Activated T-helper 2 cell treated with anti-CD3 and anti-CD28 coated beads, Interferon-gamma antibody, Interleukin-2, Interleukin-4, amounts not matched to agents 10 μg/mL and 5 μg/mL and 100 μg/mL, durations not matched to agents 14 hours and 24 hours and 36 hours (primary cell): ENCODE data around the gene DPEP1. TPM values are rescaled to one million over a fixed set of nuclear protein-coding genes. Genes with fewer than 3 reads are reported as not detected.

Source experiments
- DNase-seq: peaks from one replicate; pipeline ENCODE4 v3.0.0; 2021; ENCODE audit warnings: low spot score
- H3K27ac Mint-ChIP-seq: one replicate; pipeline ENCODE4 v1.8.0; 2021; ENCODE audit warnings: mixed read lengths
- H3K27me3 Mint-ChIP-seq: one replicate; pipeline ENCODE4 v1.8.0; 2021; ENCODE audit warnings: low read depth, mixed read lengths
- H3K36me3 Mint-ChIP-seq: one replicate; pipeline ENCODE4 v1.8.0; 2021; ENCODE audit warnings: low read depth, mixed read lengths
- H3K4me1 Mint-ChIP-seq: one replicate; pipeline ENCODE4 v1.8.0; 2021; ENCODE audit warnings: low read depth, mixed read lengths
- H3K4me3 Mint-ChIP-seq: one replicate; pipeline ENCODE4 v1.8.0; 2021; ENCODE audit warnings: low read depth, mild to moderate bottlenecking, moderate library complexity, mixed read lengths
- H3K9me3 Mint-ChIP-seq: one replicate; pipeline ENCODE4 v1.8.0; 2021; ENCODE audit warnings: mixed read lengths
- intact Hi-C: fragments of 100-400 bp; cut with micrococcal nuclease; formaldehyde crosslinking; loops from one replicate; pipeline ENCODE4 v1.15.1; 2023
- total RNA-seq: library from RNA; stranded (reverse); gene quantifications from 2 replicates; pipeline ENCODE4 v1.2.3, GENCODE V29; 2022

The DPEP1 gene
- total RNA-seq, 1 donor from 2014 or later = not detected

DNA sequence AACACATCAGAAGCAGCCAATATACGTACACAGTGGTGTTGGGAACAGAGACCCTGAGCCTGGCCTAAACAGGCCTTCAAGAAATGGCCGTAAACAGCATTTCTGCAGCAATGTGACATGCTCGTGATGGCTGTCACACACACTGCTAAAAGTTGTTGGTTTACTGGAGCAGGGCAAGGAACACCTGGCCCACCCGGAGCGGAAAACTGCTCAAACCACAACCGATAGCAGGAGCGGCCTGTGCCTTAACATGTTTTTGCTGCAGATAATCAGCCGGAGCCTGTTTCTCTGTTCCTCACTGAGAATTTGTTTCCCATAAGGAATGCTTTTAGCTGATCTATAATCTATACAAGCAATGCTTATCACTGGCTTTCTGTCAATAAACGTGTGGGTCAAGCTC is 6.0 kb upstream of the DPEP1 start:
- H3K27ac Mint-ChIP-seq = no peak overlapping the region
- peaks cover 8% of the 10 kb centered on the region for H3K4me1 Mint-ChIP-seq
- no peak overlapping the region for H3K4me3 Mint-ChIP-seq
- H3K9me3 Mint-ChIP-seq = no peaks in the 10 kb centered on the region
- DNase-seq = no peak
- intact Hi-C loops = no loop called here
- H3K36me3 Mint-ChIP-seq = no peaks in the 10 kb centered on the region
- H3K27me3 Mint-ChIP-seq = no peaks in the 10 kb centered on the region

DNA sequence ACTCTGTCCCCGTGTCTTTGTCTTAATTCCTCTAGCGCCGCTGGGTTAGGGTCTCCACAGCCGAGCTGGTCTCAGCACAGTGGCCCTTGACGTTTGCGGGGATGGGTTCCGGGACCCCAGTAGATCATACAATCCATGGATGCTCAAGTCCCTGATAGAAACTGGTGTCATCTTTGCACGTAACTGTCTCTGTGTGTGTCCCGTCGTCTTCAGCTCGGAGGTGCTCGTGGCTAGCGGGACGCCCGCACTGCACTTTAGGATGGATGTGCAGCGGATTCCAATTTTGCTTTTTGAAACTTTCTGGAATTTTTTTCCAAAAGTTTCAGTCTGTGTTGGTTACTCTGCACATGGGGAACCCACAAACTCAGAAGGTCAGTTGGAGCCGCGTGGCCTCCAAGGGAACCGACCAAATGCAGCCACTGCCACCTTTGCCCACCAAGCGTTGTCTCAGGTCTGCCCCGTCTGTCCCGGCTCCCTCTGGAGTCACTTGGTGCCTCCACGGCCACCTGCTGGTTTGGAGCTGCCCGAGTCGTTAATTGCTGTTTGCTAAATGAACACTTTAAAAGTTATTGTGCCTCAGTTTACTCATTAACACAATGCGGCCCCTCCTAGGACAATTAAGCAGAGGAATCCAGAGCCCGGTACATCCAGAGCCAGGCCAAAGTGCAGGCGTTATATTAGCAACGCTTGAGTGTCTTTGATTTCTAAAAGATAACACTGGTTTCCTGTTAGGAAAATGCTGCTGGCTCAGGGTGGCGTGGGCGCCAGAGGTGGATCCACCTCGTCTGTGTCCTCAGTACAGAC is 5.3 kb upstream of the DPEP1 start:
- peaks cover under 1% of the 10 kb centered on the region for H3K4me1 Mint-ChIP-seq
- intact Hi-C loops = no loop called here
- no peak for DNase-seq
- H3K4me3 Mint-ChIP-seq = no peak overlapping the region
- H3K9me3 Mint-ChIP-seq = no peaks in the 10 kb centered on the region
- H3K27me3 Mint-ChIP-seq = no peaks in the 10 kb centered on the region
- no peaks in the 10 kb centered on the region for H3K36me3 Mint-ChIP-seq
- no peak overlapping the region for H3K27ac Mint-ChIP-seq

DNA sequence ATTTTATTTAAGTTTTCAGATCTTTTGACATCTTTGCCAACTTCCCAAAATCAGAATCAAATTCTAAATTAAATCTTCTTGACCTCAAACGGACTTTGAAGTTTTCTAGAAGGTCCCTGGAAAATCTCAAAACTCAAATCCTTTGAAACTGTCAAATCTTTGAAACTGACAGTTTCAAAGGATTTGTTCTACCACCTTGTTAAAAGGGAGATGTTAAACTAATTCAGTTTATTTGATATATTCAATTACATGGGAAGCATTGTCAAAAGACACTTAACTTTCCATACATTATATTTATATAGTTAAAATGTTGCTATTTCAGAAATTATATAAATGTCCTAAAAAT is 3.4 kb upstream of the DPEP1 start:
- no peaks in the 10 kb centered on the region for H3K4me1 Mint-ChIP-seq
- no peaks in the 10 kb centered on the region for H3K9me3 Mint-ChIP-seq
- no peak overlapping the region for H3K4me3 Mint-ChIP-seq
- H3K27ac Mint-ChIP-seq = no peak overlapping the region
- intact Hi-C loops = no loop called here
- no peak for DNase-seq
- H3K27me3 Mint-ChIP-seq = no peaks in the 10 kb centered on the region
- no peaks in the 10 kb centered on the region for H3K36me3 Mint-ChIP-seq

DNA sequence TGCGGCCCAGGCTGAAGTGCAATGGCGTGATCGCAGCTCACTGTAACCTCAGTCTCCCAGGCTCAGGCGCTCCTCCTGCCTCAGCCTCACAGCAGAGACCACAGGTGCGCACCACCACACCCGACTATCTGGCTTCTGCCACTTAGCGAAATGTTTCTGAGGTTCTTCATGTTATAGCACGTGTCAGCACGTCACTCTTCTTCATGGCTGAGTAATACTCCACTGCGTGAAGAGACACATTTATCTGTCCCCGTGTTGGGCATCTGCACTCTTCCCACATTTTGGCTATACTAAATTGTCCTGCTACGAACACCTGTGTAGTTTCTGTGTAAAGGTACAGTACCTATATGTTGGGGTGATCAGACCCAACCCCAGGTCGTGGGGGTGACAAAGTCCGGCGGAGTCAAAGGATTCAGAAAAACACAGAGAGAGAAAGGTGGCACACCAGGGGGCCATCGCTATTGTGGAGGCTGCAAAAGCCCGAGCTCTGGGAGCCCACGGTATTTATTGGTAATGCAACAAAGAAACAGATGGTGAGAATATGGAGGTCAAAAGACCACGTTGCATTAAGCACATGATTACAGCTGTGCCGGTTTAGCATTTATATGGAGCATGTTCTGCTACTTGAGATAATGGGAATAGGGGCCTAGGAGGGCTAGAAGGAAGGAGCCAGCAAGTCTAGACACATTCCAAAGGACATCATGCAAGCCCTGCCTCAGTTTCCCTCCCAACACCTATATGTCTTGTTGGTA is 851 bp upstream of the DPEP1 start:
- H3K4me1 Mint-ChIP-seq = peaks cover 4% of the 10 kb centered on the region
- peaks cover 3% of the 10 kb centered on the region for H3K36me3 Mint-ChIP-seq
- H3K9me3 Mint-ChIP-seq = peaks cover 9% of the 10 kb centered on the region
- intact Hi-C loops = no loop called here
- H3K27me3 Mint-ChIP-seq = no peaks in the 10 kb centered on the region
- H3K27ac Mint-ChIP-seq = no peak overlapping the region
- no peak for DNase-seq
- no peak overlapping the region for H3K4me3 Mint-ChIP-seq

DNA sequence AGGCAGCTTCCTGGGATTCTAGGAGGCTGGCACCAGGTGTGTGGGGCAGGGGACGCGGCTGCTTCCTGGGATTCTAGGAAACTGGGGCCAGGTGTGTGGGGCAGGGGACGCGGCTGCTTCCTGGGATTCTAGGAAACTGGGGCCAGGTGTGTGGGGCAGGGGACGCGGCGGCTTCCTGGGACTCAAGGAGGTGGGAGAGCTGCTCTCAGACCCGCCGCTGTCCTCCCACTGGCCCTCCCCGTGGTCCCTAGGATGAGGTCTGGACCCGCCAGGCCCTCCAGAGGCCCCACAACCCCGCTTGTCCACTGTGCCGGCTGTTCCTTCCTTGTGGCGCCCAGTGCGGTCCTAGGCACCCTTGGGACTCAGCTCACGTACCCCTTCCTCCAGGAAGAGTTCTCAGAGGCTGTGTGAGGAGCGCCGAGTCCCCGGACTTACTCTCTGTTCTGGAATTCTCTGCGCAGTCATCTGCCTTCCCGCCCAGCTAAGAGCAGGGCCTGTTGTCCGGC is 565 bp downstream of the DPEP1 start:
- intact Hi-C loops = no loop called here
- peaks cover 9% of the 10 kb centered on the region for H3K9me3 Mint-ChIP-seq
- no peak overlapping the region for H3K4me3 Mint-ChIP-seq

DNA sequence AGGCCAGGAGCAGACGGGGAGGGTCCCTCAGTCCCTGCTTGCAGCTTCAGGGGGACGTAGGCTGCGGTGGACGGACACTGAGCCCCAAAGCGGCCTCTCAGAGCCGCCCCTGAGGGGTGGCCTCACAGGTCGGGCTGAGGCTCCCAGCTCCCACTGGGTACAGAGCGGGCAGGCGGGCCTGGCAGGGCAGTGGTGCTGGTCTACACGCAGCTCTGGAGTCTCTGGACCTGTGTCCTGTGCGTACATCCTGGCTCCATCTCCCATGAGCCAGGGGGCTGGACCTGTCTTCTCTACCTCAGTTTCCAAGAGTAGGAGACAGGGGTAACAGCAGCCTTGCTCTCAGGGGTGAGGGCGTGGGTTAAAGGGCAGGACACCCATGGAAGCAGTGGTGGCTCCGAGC is 1.7 kb downstream of the DPEP1 start:
- no peak for DNase-seq
- Mint-ChIP-seq H3K27me3 (no peaks in the 10 kb centered on the region), H3K4me1 (peaks cover 4% of the 10 kb centered on the region), H3K9me3 (peaks cover 9% of the 10 kb centered on the region), H3K36me3 (peaks cover 3% of the 10 kb centered on the region), H3K27ac (no peak overlapping the region), H3K4me3 (no peak overlapping the region)
- intact Hi-C loops = no loop called here

More for the DNA sequence above, 565 bp downstream of the DPEP1 start:
- no peak for DNase-seq
- H3K27me3 Mint-ChIP-seq = no peaks in the 10 kb centered on the region
- peaks cover 4% of the 10 kb centered on the region for H3K4me1 Mint-ChIP-seq
- peaks cover 3% of the 10 kb centered on the region for H3K36me3 Mint-ChIP-seq
- no peak overlapping the region for H3K27ac Mint-ChIP-seq

DNA sequence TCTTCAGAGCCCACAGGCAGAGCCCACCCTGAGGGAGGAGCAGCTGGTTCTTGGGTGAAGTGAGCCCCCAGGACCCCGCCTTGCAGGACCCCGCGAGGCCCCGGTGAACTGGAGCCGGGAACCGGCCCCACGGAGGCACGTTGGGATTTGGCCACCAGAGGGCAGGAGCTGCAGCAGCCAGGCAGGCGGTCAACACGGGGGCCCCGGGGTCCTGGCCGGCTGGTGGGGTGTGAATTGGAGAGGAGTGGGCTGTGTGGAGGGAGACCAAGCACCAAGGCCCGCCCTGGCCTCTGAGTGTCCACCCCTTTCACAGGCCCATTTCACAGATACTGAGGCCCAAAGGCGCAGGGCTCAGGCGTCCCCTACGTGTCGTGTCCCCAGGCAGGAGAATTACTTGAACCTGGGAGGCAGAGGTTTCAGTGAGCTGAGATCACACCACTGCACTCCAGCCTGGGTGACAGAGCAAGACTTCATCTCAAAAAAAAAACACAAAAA is 2.2 kb downstream of the DPEP1 start:
- Mint-ChIP-seq H3K27me3 (no peaks in the 10 kb centered on the region), H3K4me3 (no peak overlapping the region), H3K4me1 (peaks cover 4% of the 10 kb centered on the region), H3K36me3 (peaks cover 3% of the 10 kb centered on the region), H3K9me3 (peaks cover 9% of the 10 kb centered on the region), H3K27ac (no peak overlapping the region)
- DNase-seq = no peak
- intact Hi-C loops = no loop called here

DNA sequence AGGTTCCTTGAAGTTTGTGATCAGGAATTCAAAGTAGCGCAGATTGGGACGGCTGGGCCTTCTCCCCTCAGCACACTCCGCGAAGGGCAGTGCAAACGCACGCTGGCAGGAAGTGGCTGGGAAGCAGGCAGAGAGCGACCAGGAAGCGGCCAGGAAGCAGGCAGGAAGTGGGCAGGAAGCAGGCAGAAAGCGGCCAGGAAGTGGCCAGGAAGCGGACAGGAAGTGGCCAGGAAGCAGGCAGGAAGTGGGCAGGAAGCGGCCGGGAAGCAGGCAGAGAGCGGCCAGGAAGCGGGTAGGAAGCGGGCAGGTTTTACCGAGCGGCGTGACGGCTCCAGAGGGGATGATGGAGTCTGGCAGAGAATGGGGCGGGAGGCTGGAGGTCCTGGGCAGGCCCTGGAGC is 3.2 kb downstream of the DPEP1 start:
- intact Hi-C loops = no loop called here
- Mint-ChIP-seq H3K4me3 (no peak overlapping the region), H3K9me3 (peaks cover 9% of the 10 kb centered on the region), H3K36me3 (peaks cover 3% of the 10 kb centered on the region), H3K4me1 (peaks cover 4% of the 10 kb centered on the region), H3K27ac (peak overlapping the region; percentile 76), H3K27me3 (no peaks in the 10 kb centered on the region)
- no peak for DNase-seq

DNA sequence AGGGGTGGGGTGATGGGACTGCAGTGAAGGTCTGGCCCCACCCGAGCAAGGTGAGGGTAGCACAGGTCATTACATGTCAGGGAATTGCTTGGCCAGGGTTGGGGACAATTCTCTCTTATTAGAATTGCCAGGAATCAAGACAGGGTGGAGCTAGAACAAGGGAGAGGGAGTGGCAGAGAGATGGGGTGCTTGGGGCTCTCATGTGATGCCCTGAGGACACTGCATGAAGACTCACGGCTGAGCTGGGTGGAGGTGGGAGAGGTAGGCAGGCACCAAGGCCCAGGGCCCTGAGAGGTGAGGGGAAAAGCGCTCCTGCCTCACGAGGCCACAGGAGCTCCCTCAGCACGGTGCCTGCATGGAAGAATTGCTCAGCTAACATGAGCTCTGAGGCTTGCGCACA is 3.6 kb downstream of the DPEP1 start:
- H3K4me1 Mint-ChIP-seq = peaks cover 4% of the 10 kb centered on the region
- intact Hi-C loops = no loop called here
- peak overlapping the region; percentile 76 for H3K27ac Mint-ChIP-seq
- H3K9me3 Mint-ChIP-seq = peaks cover 9% of the 10 kb centered on the region
- H3K27me3 Mint-ChIP-seq = no peaks in the 10 kb centered on the region
- no peak for DNase-seq
- no peak overlapping the region for H3K4me3 Mint-ChIP-seq
- peaks cover 3% of the 10 kb centered on the region for H3K36me3 Mint-ChIP-seq

DNA sequence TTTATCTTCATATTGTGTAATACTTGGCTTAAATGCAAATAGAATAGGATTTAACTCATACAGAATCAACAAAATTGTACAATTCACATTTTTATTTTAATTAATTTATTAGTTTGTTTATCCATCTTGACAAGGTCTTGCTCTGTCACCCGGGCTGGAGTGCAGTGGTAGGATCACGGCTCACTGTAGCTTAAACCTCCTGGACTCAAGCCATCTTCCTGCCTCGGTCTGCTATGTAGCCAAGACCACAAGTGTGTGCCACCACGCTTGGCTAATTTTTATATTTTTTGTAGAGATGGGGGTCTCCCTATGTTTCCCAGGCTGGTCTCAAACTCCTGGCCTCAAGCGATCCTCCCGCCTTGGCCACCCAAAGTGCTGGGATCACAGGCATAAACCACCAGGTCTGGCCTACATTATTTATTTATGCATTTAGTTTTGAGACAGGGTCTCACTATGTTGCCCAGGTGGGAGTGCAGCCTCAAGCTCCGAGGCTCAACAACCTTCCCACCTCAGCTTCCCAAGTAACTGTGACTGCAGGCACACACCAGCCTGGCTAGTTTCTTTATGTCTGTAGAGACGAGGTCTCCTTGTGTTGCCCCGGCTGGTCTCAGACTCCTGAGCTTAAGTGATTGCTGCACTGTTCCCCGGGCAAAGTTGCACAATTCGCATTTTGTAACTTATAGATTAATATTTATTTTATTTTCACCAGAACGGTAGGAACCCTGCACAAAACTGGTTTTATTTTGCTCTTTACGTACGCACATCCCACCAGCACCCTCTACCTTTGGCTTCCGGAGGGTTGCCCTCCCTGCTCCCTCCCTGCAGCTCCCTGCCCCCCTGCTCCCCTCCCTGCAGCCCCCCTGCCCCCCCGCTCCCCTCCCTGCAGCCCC is 4.9 kb downstream of the DPEP1 start:
- intact Hi-C loops = no loop called here
- Mint-ChIP-seq H3K27ac (no peak overlapping the region), H3K4me1 (peaks cover 4% of the 10 kb centered on the region), H3K27me3 (peaks cover 5% of the 10 kb centered on the region), H3K4me3 (no peak overlapping the region), H3K36me3 (peaks cover 3% of the 10 kb centered on the region), H3K9me3 (peaks cover 9% of the 10 kb centered on the region)
- no peak for DNase-seq

DNA sequence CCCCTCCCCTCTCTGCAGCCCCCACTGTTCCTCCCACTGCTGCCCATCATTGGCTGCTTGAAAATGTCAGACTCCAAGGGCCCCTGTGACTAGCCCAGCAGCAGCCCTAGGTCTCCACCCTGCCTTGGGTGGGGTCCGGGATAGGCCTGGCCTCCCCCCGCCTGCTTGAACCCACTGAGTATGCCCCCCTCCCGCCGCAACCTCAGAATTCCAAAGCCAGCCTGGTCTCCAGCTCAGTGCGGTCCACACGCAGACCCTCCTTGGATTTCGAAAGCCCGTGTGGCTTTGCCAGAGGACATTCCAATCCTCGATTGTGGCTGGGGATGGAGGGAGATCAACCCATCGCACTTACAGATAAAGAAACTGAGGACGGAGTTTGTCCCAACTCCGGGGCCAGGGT is 6.4 kb downstream of the DPEP1 start:
- peaks cover 3% of the 10 kb centered on the region for H3K36me3 Mint-ChIP-seq
- DNase-seq = no peak
- peaks cover 9% of the 10 kb centered on the region for H3K9me3 Mint-ChIP-seq
- H3K27ac Mint-ChIP-seq = no peak overlapping the region
- H3K4me3 Mint-ChIP-seq = no peak overlapping the region
- peaks cover 4% of the 10 kb centered on the region for H3K4me1 Mint-ChIP-seq
- peaks cover 13% of the 10 kb centered on the region for H3K27me3 Mint-ChIP-seq
- intact Hi-C loops = no loop called here

DNA sequence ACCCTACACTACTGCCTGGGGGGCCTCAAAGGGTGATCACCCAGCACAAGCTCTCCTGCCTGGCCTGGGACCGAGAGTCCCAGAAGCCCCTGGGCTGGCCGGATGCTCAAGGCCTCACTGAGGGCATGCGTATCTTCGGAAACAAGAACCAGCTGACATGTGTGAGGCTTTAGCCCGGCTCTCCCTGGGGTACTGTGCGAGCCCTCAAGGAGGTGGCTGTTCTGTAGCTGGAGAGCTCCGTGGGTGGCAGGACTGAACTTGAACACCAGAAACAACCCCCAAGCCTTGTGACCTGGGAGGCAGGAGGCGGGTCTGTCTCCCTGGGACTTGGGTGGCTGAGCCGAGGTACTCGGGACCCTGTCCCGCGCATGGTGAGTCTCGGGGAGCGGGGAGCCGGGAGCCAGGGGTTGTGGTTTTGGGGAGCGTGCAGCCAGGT is 7.0 kb downstream of the DPEP1 start:
- H3K36me3 Mint-ChIP-seq = peaks cover 3% of the 10 kb centered on the region
- H3K27ac Mint-ChIP-seq = no peak overlapping the region
- H3K27me3 Mint-ChIP-seq = peaks cover 19% of the 10 kb centered on the region
- no peak for DNase-seq
- peaks cover 4% of the 10 kb centered on the region for H3K4me1 Mint-ChIP-seq
- no peak overlapping the region for H3K4me3 Mint-ChIP-seq
- H3K9me3 Mint-ChIP-seq = peaks cover 9% of the 10 kb centered on the region
- intact Hi-C loops = no loop called here
